Suprapubic skin (tissue), 3 donors: ENCODE results near the gene ZFAND3.

Experiments
- CTCF ChIP-seq, 2 donors: fragments of 200-600 bp in 1 of 2; fragments of 450-650 bp in 1 of 2; sonication (generic) in 1 of 2; IDR thresholded peaks; one replicate each; pipeline ENCODE4 v1.5.1; 2016 to 2019; ENCODE audit warnings: antibody characterized with exemption in 2 of 2, mild to moderate bottlenecking in 1 of 2, moderate library complexity in 1 of 2
- POLR2A ChIP-seq, 2 donors: fragments of 450-650 bp; IDR thresholded peaks; one replicate each; pipeline ENCODE4 v1.6.1; 2017; ENCODE audit warnings: antibody characterized with exemption in 2 of 2, mild to moderate bottlenecking in 2 of 2, moderate library complexity in 2 of 2

- TF ChIP-seq CTCF (IDR thresholded peaks at IDR 0.05) = no peak
- no peak for TF ChIP-seq POLR2A (IDR thresholded peaks at IDR 0.05)
Observed at GRCh38 chr6:38172739-38173410, 353.3 kb downstream of the ZFAND3 start.
